Fibroblast of lung (primary cell): Measurements from ENCODE around the gene MT1B. TPM values are rescaled to one million over a fixed set of nuclear protein-coding genes. Genes with fewer than 3 reads are reported as not detected.

Source experiments
- DNase-seq, 2 donors: peaks; one replicate each; pipeline versions ENCODE4 v3.0.0 to v3.0.0-alpha.2; 2010; ENCODE audit warnings: low read depth in 2 of 2
- H2AFZ ChIP-seq: 2 replicates; pipeline ENCODE4 v1.5.1; 2012; ENCODE audit warnings: low read length, control low read depth, inconsistent platforms
- H3K27ac ChIP-seq: 2 replicates; pipeline ENCODE4 v1.5.1; 2011; ENCODE audit warnings: low read length, control low read depth; ENCODE audit not compliant: insufficient read depth
- H3K27me3 ChIP-seq: 2 replicates; pipeline ENCODE4 v1.5.1; 2011; ENCODE audit warnings: mild to moderate bottlenecking, low read length; ENCODE audit not compliant: control insufficient read depth, insufficient read depth
- H3K36me3 ChIP-seq: 2 replicates; pipeline ENCODE4 v1.5.1; 2011; ENCODE audit warnings: low read length; ENCODE audit not compliant: control insufficient read depth, insufficient read depth
- H3K4me1 ChIP-seq: 2 replicates; pipeline ENCODE4 v1.5.1; 2011; ENCODE audit warnings: low read length; ENCODE audit not compliant: control insufficient read depth, insufficient read depth; ENCODE audit errors: extremely low read depth
- H3K4me2 ChIP-seq: 2 replicates; pipeline ENCODE4 v1.5.1; 2011; ENCODE audit warnings: low read length, control low read depth; ENCODE audit not compliant: insufficient read depth; ENCODE audit errors: extremely low read depth
- H3K4me3 ChIP-seq, 4 experiments: fragments of 200-600 bp in 1 of 4; sonication (generic) in 1 of 4; replicated peaks in 1 of 4; 2 replicates each; pipeline ENCODE4 v1.5.1; 2011 to 2016; ENCODE audit warnings: low read length in 4 of 4, low read depth in 3 of 4, mild to moderate bottlenecking in 3 of 4, control low read depth in 2 of 4, inconsistent platforms in 1 of 4, mixed read lengths in 1 of 4; ENCODE audit not compliant: insufficient read depth in 1 of 4; ENCODE audit errors: control extremely low read depth in 1 of 4
- H3K79me2 ChIP-seq: 2 replicates; pipeline ENCODE4 v1.5.1; 2012; ENCODE audit warnings: mild to moderate bottlenecking, low read length, inconsistent platforms; ENCODE audit not compliant: control insufficient read depth, insufficient read depth
- H3K9ac ChIP-seq: 2 replicates; pipeline ENCODE4 v1.5.1; 2011; ENCODE audit warnings: mild to moderate bottlenecking, low read length, control low read depth; ENCODE audit not compliant: insufficient read depth
- H3K9me3 ChIP-seq: 2 replicates; pipeline ENCODE4 v1.5.1; 2012; ENCODE audit warnings: low read depth, low read length; ENCODE audit not compliant: control insufficient read depth, insufficient read depth
- H4K20me1 ChIP-seq: 2 replicates; pipeline ENCODE4 v1.5.1; 2011; ENCODE audit warnings: low read length; ENCODE audit not compliant: control insufficient read depth, insufficient read depth; ENCODE audit errors: extremely low read depth
- EZH2 ChIP-seq: IDR thresholded peaks from 2 replicates; pipeline ENCODE4 v1.5.1; 2012; ENCODE audit warnings: low read length, control low read depth, mild to moderate bottlenecking; ENCODE audit errors: missing control alignments
- polyA plus RNA-seq, 2 donors: library from polyadenylated mRNA; depleted of rRNA in 1 of 2; stranded (reverse) in 1 of 2; unstranded in 1 of 2; fragments of >200 nt; gene quantifications; 2 replicates each; pipeline ENCODE4 v1.2.1, GENCODE V29; 2011 to 2012; ENCODE audit warnings: missing spikeins in 1 of 2
- total RNA-seq: library from RNA; depleted of rRNA; stranded (reverse); fragments of >200 nt; gene quantifications from 2 replicates; pipeline ENCODE4 v1.2.1, GENCODE V29; 2014
- TF ChIP-seq, protein P1 (sequence below), 2 donors: IDR thresholded peaks in 1 of 2; conservative IDR thresholded peaks in 1 of 2; 1 replicate in 1 of 2; 2 replicates in 1 of 2; pipeline ENCODE4 v1.5.1; 2011 to 2012; ENCODE audit warnings: low read length in 2 of 2, control low read depth in 1 of 2, inconsistent platforms in 1 of 2, low read depth in 1 of 2, mild to moderate bottlenecking in 1 of 2

MT1B gene
- total and polyA plus RNA-seq, 2 donors (not counting 1 experiment from before 2014, with no cell fraction given): not detected

DNA sequence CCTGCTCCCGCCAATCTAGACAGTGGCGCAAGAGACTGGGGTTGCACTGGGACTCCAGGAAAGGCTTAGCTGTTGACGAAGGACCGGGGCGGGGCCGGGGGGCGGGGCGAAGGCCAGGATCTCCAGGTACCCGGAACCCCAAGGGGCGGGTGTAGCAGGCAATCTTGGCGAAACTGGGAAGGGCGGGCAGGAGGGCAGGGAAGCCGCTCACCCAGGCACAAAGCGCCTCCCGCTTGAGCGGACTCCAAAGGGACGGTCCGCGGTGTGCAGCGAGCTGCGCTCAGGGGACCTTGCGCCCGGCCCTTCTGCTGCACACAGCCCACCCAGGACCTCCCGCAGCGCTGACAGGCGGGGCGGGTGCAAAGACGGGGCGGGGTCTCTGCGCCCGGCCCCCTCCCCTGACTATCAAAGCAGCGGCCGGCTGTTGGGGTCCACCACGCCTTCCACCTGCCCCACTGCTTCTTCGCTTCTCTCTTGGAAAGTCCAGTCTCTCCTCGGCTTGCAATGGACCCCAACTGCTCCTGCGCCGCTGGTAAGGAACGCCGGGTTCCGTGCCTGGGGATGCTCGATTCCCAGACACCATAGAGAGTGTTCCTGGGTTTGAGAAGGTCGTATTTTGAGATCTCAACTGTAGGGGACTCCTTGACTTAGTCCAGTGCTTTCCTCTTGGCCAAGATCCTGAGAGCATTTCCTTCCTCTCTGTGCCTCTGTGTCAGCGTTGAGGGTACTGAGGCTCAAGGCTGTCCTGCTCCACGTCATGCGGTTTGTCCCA, 6.1 kb downstream of the MT1B start, which contains the start of gene MT1F:
Gene MT1F (plus strand): TSS at position 405 of the 772 bp plus-strand sequence. CDS start 100 bp downstream, at position 505.
- Histone ChIP-seq H3K36me3 (no peaks in the 10 kb centered on the region), H2AFZ (peak within 1 kb of the TSS; percentile 37), H3K4me3 (peak within 1 kb of the TSS; percentile 3 to 42 (median 18)), H3K9me3 (no peaks in the 10 kb centered on the region), H3K4me1 (no peaks in the 10 kb centered on the region), H3K9ac (no peak within 1 kb of the TSS), H3K4me2 (peak within 1 kb of the TSS; percentile 75), H3K27me3 (peaks cover 28% of the 10 kb centered on the region), H3K27ac (no peak within 1 kb of the TSS), H3K79me2 (no peaks in the 10 kb centered on the region), H4K20me1 (no peaks in the 10 kb centered on the region)
- DNase-seq: peak; percentile 7 to 14
- TF ChIP-seq, protein P1, sequence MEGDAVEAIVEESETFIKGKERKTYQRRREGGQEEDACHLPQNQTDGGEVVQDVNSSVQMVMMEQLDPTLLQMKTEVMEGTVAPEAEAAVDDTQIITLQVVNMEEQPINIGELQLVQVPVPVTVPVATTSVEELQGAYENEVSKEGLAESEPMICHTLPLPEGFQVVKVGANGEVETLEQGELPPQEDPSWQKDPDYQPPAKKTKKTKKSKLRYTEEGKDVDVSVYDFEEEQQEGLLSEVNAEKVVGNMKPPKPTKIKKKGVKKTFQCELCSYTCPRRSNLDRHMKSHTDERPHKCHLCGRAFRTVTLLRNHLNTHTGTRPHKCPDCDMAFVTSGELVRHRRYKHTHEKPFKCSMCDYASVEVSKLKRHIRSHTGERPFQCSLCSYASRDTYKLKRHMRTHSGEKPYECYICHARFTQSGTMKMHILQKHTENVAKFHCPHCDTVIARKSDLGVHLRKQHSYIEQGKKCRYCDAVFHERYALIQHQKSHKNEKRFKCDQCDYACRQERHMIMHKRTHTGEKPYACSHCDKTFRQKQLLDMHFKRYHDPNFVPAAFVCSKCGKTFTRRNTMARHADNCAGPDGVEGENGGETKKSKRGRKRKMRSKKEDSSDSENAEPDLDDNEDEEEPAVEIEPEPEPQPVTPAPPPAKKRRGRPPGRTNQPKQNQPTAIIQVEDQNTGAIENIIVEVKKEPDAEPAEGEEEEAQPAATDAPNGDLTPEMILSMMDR (conservative IDR thresholded peaks at IDR 0.05 in 1 of 2, IDR thresholded peaks at IDR 0.05 in 1 of 2; ENCODE audit: low read depth in 1 of 2, low read length in 2 of 2): no peak
- no peak for TF ChIP-seq EZH2

DNA sequence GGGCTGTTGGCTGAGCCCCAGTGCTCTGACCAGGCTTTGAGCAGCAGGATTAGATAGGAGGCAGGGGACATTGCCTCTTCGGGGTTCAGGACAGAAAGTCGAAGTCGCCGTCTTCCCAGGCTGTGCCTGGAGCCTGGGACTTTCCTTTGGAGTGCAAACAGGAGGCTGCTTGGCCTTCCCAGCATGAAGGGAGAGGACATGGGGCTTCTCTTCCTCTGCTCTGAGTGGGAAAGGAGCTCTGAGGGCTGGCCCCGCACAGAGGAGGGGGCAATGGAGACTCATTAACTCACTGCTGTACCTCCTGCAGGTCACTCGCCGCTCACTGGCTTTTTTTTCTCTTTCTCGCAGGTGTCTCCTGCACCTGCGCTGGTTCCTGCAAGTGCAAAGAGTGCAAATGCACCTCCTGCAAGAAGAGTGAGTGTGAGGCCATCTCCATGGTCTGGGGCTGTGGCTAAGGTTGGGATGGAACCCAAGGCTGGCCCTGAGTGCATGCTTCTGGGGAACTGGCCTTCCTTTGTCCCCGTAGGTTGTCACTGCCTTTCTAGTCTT, 6.7 kb downstream of the MT1B start:
- Histone ChIP-seq H3K4me2 (peak overlapping the region; percentile 75), H3K27me3 (peaks cover 33% of the 10 kb centered on the region), H3K9me3 (no peaks in the 10 kb centered on the region), H3K36me3 (no peaks in the 10 kb centered on the region), H3K4me1 (no peaks in the 10 kb centered on the region), H4K20me1 (no peaks in the 10 kb centered on the region), H3K79me2 (no peaks in the 10 kb centered on the region), H3K27ac (no peak overlapping the region), H3K4me3 (peak overlapping the region in 1 of 4 experiments; percentile 25), H3K9ac (no peak overlapping the region), H2AFZ (peak overlapping the region; percentile 37)
- TF ChIP-seq, protein P1 (conservative IDR thresholded peaks at IDR 0.05 in 1 of 2, IDR thresholded peaks at IDR 0.05 in 1 of 2; ENCODE audit: low read depth in 1 of 2, low read length in 2 of 2): no peak
- TF ChIP-seq EZH2: no peak
- no peak for DNase-seq

DNA sequence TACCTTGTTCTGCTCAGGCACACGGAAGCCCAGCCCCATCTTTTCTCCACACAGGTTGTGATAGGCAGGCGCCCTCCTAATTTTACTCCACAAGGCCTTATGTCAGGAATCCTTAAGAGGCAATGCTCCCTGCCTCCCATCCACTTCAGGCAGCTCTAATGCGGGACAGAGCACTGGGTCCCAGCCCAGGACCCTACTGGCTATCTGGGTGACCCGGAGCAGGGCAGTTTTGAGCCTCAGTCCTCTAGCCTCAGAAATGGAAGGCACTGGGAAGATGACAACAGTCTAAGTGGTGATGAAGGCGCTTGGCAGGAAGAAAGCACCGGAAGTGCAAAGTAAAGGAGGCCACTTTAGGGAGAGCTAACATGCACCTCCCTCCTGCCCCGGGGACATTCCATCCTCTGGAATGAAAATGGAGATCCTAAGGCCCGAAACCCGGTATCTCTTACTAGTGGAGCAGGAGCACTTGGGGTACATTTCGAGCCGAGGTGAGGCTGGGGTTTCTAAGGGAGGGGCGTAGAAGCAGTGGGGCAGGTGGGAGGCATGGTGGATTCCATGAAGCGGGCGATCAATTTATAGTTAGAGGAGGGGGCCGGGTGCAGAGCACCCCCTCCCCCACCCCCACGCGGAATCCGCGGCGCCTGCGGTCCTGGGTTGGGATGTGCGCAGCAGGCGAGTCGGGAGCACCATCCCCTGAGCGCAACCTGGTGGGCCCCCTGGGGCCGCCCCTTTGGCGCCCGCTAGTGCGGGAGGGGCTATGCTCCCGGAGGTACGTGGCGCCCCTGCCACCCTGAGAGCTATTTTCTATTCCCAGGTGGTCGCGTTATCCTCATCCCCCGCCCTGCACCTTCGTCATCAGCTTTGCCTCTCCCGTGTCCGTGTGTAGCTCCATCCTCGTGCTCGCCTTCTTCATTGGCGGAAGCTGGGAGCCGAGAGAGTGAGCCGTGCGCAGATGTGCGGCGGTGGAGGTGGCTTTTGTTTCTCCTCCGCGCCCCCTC, 11.0 kb downstream of the MT1B start:
- peaks cover 55% of the 10 kb centered on the region for H3K27me3 ChIP-seq
- no peaks in the 10 kb centered on the region for H4K20me1 ChIP-seq
- TF ChIP-seq, protein P1 (conservative IDR thresholded peaks at IDR 0.05 in 1 of 2, IDR thresholded peaks at IDR 0.05 in 1 of 2; ENCODE audit: low read depth in 1 of 2, low read length in 2 of 2): no peak
- no peak for TF ChIP-seq EZH2

More for the DNA sequence above, 11.0 kb downstream of the MT1B start:
- no peak for DNase-seq
- Histone ChIP-seq H3K36me3 (no peaks in the 10 kb centered on the region), H3K27ac (no peak overlapping the region), H3K9ac (no peak overlapping the region), H3K4me2 (no peak overlapping the region), H3K9me3 (no peaks in the 10 kb centered on the region), H3K4me3 (peak overlapping the region in 1 of 4 experiments; percentile 10), H3K79me2 (no peaks in the 10 kb centered on the region), H2AFZ (no peak overlapping the region), H3K4me1 (peaks cover under 1% of the 10 kb centered on the region)
